HG03457 (cell line): ENCODE results near the gene TPRG1L.

Experiments
- ATAC-seq: cut with Tn5 transposase; IDR thresholded peaks from one replicate; pipeline ENCODE4 v1.9.1; 2021; ENCODE audit warnings: moderate number of reproducible peaks; ENCODE audit not compliant: unreplicated experiment

TPRG1L gene

DNA sequence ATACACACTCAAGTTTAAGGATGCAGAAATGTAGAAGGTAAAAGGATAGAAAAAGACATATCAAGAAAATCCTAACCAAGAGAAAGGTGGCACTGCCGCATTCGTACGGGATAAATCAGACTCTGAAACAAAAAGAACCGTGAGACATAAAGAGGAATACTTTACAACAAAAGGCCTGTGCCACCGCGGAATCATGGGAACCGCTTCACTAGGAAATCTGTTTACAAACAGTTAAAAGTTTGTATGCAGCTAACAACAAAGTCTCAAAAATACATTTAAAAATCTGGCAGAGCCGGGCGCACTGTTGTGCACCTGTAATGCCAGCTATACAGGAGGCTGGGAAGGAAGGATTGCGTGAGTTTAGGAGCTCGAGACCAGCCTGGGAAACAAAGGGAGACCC is 17.0 kb downstream of the TPRG1L start:
- ATAC-seq = no peak

- no peak for ATAC-seq
Measured at GRCh38 chr1:3642919-3643675, 18.3 kb downstream of the TPRG1L start.

GRCh38 chr1:3644273-3644672 is 19.5 kb downstream of the TPRG1L start:
- ATAC-seq = no peak

- no peak for ATAC-seq
Measured at GRCh38 chr1:3645247-3645646, 20.4 kb downstream of the TPRG1L start.

- ATAC-seq = no peak
Measured at GRCh38 chr1:3645666-3646355, 21.0 kb downstream of the TPRG1L start.

DNA sequence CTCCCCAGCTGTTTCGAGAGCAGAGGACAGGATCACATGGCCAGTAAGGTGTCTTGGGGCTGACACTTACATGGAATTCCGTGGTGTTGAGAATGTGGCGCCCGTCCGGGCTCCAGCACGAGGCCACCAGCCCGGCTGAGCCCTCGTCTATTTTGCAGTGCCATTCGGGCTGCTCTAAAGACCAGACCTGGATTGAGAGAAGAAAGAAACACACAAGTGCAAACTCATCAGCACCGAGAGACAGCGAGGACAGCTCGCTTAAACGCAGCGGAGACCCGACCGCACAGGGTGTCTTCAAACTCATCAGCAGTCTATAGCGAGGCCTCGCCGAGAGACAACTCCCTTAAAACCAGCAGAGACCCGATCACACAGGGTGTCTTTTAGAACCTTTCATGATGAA is 21.8 kb downstream of the TPRG1L start:
- ATAC-seq = no peak

GRCh38 chr1:3649342-3650247 is 24.8 kb downstream of the TPRG1L start, which contains the start of gene WRAP73:
TSS of gene WRAP73 (minus strand) at chr1:3650103. CDS start at chr1:3649999, 104 bp downstream.
- peak; percentile 75 for ATAC-seq

DNA sequence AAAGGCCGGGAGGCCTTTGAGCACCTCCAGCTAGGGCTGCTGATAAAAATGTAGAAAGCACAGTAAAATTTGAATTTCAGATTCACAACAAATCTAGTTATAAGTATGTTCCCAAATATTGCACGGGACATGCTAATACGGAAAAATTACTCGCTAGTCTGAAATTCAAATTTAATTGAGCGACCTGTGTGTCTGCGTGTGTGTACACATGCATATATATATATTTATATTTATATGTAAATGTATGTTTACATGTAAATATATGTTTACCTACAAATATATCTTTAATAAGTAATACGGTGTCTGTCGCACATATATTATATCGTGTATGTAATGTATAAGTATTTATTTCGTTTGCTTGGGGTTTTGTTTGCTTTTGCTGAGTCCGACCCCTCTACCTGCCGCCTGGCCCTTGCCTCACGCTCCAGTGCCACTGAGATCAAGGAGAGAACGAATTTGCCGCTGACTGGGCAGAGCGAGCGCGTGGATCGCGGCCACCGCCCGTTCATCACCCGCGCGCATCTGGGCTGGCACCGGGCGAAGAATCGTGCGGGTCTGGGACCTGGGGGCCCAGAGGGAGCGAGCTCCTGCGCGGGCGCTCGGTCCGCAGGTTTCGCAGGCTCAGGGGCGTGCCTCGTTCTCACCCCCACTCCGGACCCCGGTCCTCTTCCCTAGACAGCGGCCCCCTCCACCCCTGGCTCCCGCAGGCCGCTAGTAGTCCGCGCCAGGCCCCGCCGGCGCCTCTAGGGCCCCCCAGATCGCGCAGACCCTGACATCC is 25.6 kb downstream of the TPRG1L start:
- ATAC-seq = no peak

DNA sequence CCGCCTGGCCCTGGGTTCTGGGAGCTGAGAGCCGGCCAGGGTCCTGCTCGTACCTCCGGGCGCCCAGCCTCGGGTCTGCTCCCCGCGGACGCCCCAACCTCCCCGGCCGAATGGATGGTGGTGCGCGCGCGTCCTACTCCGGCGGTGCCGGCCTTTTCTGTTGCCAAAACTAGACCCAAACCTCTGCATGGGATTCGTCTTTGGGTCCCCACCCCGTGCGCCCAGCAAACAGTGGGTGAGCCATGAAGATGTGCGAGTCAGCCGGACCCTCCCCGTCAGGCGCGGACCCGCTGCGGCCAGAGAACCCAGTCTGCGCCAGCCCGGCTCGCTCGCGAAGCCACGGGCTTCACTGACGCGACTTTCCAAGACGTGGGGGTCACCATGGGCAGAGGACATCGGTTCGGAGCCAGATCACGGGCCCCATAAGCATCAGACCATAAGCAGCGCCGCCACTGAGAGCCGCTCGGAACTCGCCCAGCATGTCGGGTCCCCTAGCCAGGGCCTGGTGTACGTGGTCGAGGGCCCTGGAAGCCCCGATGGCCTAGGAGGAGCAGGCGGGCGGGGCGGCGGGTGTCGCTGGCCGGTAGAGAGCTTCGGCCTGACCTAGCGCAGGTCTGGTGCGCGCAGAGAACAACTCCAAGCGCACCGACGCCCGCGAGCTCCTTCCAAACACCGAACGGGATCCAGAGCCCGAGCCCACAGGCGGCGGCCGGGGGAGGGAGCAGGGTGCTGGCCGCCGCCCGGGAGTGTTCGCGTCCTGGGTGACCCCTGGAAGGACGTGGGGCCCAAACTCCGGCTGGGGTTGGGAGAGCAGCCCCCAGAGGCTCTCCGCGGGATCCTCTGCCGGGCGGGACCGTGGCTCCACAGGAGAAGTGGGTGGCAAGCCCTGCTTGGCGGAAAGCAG is 26.5 kb downstream of the TPRG1L start:
- ATAC-seq = no peak

DNA sequence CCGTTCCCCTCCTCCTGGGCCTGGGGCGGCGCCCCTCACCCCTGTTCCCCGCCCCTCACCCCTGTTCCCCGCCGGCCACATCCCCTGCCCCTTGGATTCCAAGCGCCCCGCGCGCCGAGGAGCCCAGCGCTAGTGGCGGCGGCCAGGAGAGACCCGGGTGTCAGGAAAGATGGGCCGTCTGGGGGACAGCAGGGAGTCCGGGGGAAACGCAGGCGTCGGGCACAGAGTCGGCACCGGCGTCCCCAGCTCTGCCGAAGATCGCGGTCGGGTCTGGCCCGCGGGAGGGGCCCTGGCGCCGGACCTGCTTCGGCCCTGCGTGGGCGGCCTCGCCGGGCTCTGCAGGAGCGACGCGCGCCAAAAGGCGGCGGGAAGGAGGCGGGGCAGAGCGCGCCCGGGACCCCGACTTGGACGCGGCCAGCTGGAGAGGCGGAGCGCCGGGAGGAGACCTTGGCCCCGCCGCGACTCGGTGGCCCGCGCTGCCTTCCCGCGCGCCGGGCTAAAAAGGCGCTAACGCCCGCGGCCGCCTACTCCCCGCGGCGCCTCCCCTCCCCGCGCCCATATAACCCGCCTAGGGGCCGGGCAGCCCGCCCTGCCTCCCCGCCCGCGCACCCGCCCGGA is 27.2 kb downstream of the TPRG1L start, which contains the start of gene TP73:
Gene TP73, plus strand, starts transcription at position 587 of the 618 bp plus-strand sequence. CDS start 29,850 bp downstream, outside the sequence.
- ATAC-seq = no peak

GRCh38 chr1:3652548-3653285 is 27.9 kb downstream of the TPRG1L start:
- no peak for ATAC-seq

DNA sequence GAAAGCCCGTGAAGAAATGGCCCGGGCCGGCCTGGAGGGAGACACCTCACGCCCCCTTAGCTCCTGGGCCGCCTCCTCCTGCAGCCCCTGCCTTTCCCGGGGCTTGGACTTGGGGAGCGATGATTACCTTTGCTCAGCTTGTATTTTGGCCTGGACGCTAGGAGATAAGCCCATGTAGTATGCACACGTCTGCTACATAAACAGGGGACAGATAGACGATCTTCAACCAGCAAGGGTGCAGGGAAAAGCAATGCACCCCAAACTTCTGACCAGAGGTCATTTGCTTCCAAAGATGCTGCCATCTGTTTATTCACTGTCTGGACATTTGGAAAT is 28.4 kb downstream of the TPRG1L start:
- no peak for ATAC-seq

DNA sequence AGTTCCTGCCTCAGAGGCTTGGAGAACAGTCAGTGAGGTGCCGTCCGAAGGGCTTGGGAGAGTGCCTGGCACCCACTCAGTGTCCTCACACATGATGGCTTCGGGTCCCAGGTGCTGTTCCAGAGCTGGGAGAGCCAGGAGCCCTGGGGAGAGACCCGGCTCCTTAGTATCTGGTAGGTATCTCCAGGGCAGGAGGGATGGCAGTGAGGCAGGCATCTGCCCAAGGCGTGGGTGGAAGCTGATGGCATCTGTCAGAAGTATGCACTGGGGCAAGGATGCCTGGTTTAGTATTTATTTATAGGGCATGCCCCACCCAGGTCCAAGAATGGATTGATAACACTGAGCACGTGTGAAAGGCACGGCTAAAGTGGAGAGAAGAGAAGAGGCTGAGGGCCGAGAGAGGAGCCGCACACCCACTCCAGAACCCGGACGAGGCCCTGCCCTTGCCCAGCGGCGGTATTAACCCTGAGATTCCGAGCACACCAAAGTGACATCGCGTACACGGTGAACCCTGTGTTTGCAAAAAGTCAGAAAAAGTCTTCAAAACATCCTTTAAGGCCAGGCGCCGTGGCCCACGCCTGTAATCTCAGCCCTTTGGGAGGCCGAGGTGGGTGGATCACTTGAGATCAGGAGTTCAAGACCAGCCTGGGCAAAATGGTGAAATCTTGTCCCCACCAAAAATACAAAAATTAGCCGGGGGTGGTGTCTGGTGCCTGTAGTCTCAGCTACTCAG is 29.9 kb downstream of the TPRG1L start:
- ATAC-seq = no peak

GRCh38 chr1:3656450-3657095 is 31.8 kb downstream of the TPRG1L start:
- peak; percentile 53 for ATAC-seq

GRCh38 chr1:3657096-3657475 is 32.3 kb downstream of the TPRG1L start:
- peak; percentile 11 for ATAC-seq

- no peak for ATAC-seq
Measured at GRCh38 chr1:3657578-3658230, 32.9 kb downstream of the TPRG1L start.

- ATAC-seq = no peak
Measured at GRCh38 chr1:3658231-3658615, 33.4 kb downstream of the TPRG1L start.
